Measurements from ENCODE around the gene HUNK. TPM values are rescaled to one million over a fixed set of nuclear protein-coding genes. Genes with fewer than 3 reads are reported as not detected.

HUNK gene
- total and polyA plus RNA-seq, 2 of the 8 experiments (the other 6 are each of a cell fraction or from before 2014, with no cell fraction given), result 1.9 to 10.2 TPM

GRCh38 chr21:31845151-31845729 is 27.6 kb upstream of the HUNK start:
- H2BK20ac ChIP-seq (ENCODE audit: low read length), result 0 out of 2 replicates have a peak overlapping the region, but pooled peaks have one; percentile 8
- no peaks in the 10 kb centered on the region for H3K23me2 ChIP-seq (ENCODE audit: low read depth, low read length)
- H3K36me3 ChIP-seq (ENCODE audit: control insufficient read depth in 2 of 4, insufficient read depth in 4 of 4, low read length in 3 of 4), result no peaks in the 10 kb centered on the region
- no peak overlapping the region for H4K5ac ChIP-seq (ENCODE audit: insufficient read length, low read depth, low read length)
- H3K4me3 ChIP-seq (ENCODE audit: extremely low read depth in 1 of 4, insufficient read depth in 2 of 4, low read depth in 3 of 4, low read length in 4 of 4), result no peak overlapping the region
- no peak overlapping the region for H3K23ac ChIP-seq (ENCODE audit: insufficient read length)
- no peak for FAIRE-seq
- no peaks in the 10 kb centered on the region for H3K79me2 ChIP-seq (ENCODE audit: control insufficient read depth in 1 of 2, insufficient read depth in 2 of 2, low read length in 2 of 2)
- no peak overlapping the region for H2BK120ac ChIP-seq (replicated peaks; ENCODE audit: low read depth, low read length)
- no peaks in the 10 kb centered on the region for H4K20me1 ChIP-seq (replicated peaks in 1 of 2; ENCODE audit: control insufficient read depth in 1 of 2, insufficient read depth in 2 of 2, low read length in 2 of 2)
- no peak overlapping the region for H3K4me2 ChIP-seq (ENCODE audit: insufficient read depth in 1 of 2, low read depth in 2 of 2, low read length in 2 of 2)
- no peak for DNase-seq (ENCODE audit: low read depth in 1 of 2, low spot score in 2 of 2)
- no peak overlapping the region for H3K14ac ChIP-seq (ENCODE audit: insufficient read length)
- no peak overlapping the region for H4K8ac ChIP-seq (ENCODE audit: extremely low read depth, insufficient read depth, low read length)
- H2BK5ac ChIP-seq (ENCODE audit: low read depth, low read length), result no peak overlapping the region
- no peak overlapping the region for H2AK5ac ChIP-seq (ENCODE audit: low read depth, low read length)
- H2AFZ ChIP-seq (ENCODE audit: low read length), result peak overlapping the region; percentile 88; the same call in 1 of the 2 replicates
- H3K27me3 ChIP-seq (replicated peaks in 1 of 4; ENCODE audit: control insufficient read depth in 3 of 4, extremely low read depth in 1 of 4, insufficient read depth in 3 of 4, low read length in 3 of 4), result no peaks in the 10 kb centered on the region
- ChIA-PET POLR2A (ENCODE audit: partially characterized antibody) (no interaction called here), CTCF (ENCODE audit: partially characterized antibody) (interaction anchor here (0.7 to 1.0 kb wide), 4 partner anchors 10 to 21 kb away, joined by 3 read pairs; no protein-coding TSS in a partner anchor)
- no peak overlapping the region for H3K4ac ChIP-seq (replicated peaks; ENCODE audit: insufficient read length, low read depth, low read length)
- TF ChIP-seq EP300 (IDR thresholded peaks at IDR 0.05; ENCODE audit: borderline replicate concordance in 1 of 2, low read depth in 2 of 2, low read length in 2 of 2), result no peak
- TF ChIP-seq CHD2 (IDR thresholded peaks at IDR 0.05; ENCODE audit: low read length), result no peak
- peak in 2 of 3 experiments; percentile 14 to 49; a peak in 3 of 4 replicates for TF ChIP-seq CTCF (IDR thresholded peaks at IDR 0.05; ENCODE audit: control extremely low read depth in 1 of 3, insufficient read depth in 1 of 3, low read depth in 1 of 3, low read length in 3 of 3)
- no peak for TF ChIP-seq HDAC2 (IDR thresholded peaks at IDR 0.05; ENCODE audit: borderline replicate concordance in 1 of 2, low read depth in 2 of 2, low read length in 2 of 2)
- H3K79me1 ChIP-seq (ENCODE audit: low read depth, low read length), result no peaks in the 10 kb centered on the region
- H3K56ac ChIP-seq (replicated peaks; ENCODE audit: insufficient read length, low read depth, low read length), result no peak overlapping the region
- H3K9me3 ChIP-seq (ENCODE audit: insufficient read depth in 2 of 2, low read depth in 1 of 2, low read length in 1 of 2), result no peaks in the 10 kb centered on the region
- H2BK12ac ChIP-seq (ENCODE audit: low read depth, low read length), result no peak overlapping the region
- H3K9ac ChIP-seq (replicated peaks in 1 of 4; ENCODE audit: extremely low read depth in 1 of 4, low read depth in 3 of 4, low read length in 3 of 4), result no peak overlapping the region
- no peak overlapping the region for H3K18ac ChIP-seq (ENCODE audit: extremely low read depth, low read length)
- H3K4me1 ChIP-seq (replicated peaks in 1 of 4; ENCODE audit: control insufficient read depth in 3 of 4, insufficient read depth in 4 of 4, low read length in 3 of 4), result peaks cover 0 to 6% (median 3%) of the 10 kb centered on the region in 4 experiments; a peak in 4 of 7 replicates
- H3K27ac ChIP-seq (ENCODE audit: low read depth, low read length), result no peak overlapping the region
- no peak overlapping the region for H4K91ac ChIP-seq (replicated peaks; ENCODE audit: insufficient read length, low read length)
- 56% methylated on average over 6 of the region's 6 CpGs; no CpG with 5 or more reads in 1 of the 2 experiments for WGBS, 2 experiments (ENCODE audit: extremely low coverage in 1 of 2, insufficient coverage in 1 of 2, insufficient read length in 1 of 2, insufficient replicate concordance in 2 of 2, low coverage in 1 of 2, low lambda C conversion rate in 2 of 2, missing lambda C conversion rate in 1 of 2)
- H2BK15ac ChIP-seq (ENCODE audit: low read length), result no peak overlapping the region
